GM19351 (cell line): Measurements from ENCODE around the gene SLC38A10.

Experiments used
- ATAC-seq: cut with Tn5 transposase; IDR thresholded peaks from one replicate; pipeline ENCODE4 v1.9.1; 2021; ENCODE audit warnings: mild to moderate bottlenecking, moderate library complexity; ENCODE audit not compliant: unreplicated experiment

Gene SLC38A10

GRCh38 chr17:81279278-81280275 lies 15.5 kb downstream of the SLC38A10 start:
- ATAC-seq: no peak

GRCh38 chr17:81278831-81279230 lies 16.3 kb downstream of the SLC38A10 start:
- no peak for ATAC-seq

GRCh38 chr17:81277946-81278693 lies 17.0 kb downstream of the SLC38A10 start:
- ATAC-seq: no peak

- no peak for ATAC-seq
Observed at GRCh38 chr17:81277421-81277820, 17.7 kb downstream of the SLC38A10 start.

GRCh38 chr17:81276781-81277180 lies 18.3 kb downstream of the SLC38A10 start:
- no peak for ATAC-seq

GRCh38 chr17:81274471-81274855 lies 20.6 kb downstream of the SLC38A10 start:
- ATAC-seq: no peak

- ATAC-seq: no peak
Observed at GRCh38 chr17:81273698-81274470, 21.2 kb downstream of the SLC38A10 start.

- ATAC-seq: no peak
Observed at GRCh38 chr17:81272616-81273015, 22.5 kb downstream of the SLC38A10 start.

GRCh38 chr17:81271226-81271625 lies 23.9 kb downstream of the SLC38A10 start:
- no peak for ATAC-seq

- ATAC-seq: no peak
Observed at GRCh38 chr17:81270279-81270678, 24.8 kb downstream of the SLC38A10 start.

GRCh38 chr17:81267390-81268067 lies 27.6 kb downstream of the SLC38A10 start:
- ATAC-seq: no peak

GRCh38 chr17:81265576-81265975 lies 29.5 kb downstream of the SLC38A10 start:
- no peak for ATAC-seq

- ATAC-seq: no peak
Observed at GRCh38 chr17:81264640-81265039, 30.5 kb downstream of the SLC38A10 start.

GRCh38 chr17:81263371-81264181 lies 31.5 kb downstream of the SLC38A10 start:
- ATAC-seq: no peak

GRCh38 chr17:81261582-81262336 lies 33.3 kb downstream of the SLC38A10 start:
- no peak for ATAC-seq

- no peak for ATAC-seq
Observed at GRCh38 chr17:81261096-81261495, 34.0 kb downstream of the SLC38A10 start.

- no peak for ATAC-seq
Observed at GRCh38 chr17:81260641-81261040, 34.5 kb downstream of the SLC38A10 start.

GRCh38 chr17:81260171-81260570 lies 34.9 kb downstream of the SLC38A10 start:
- ATAC-seq: no peak

- ATAC-seq: no peak
Observed at GRCh38 chr17:81259058-81259605, 36.0 kb downstream of the SLC38A10 start.
